Activated naive CD4-positive, alpha-beta T cell treated with anti-CD3 and anti-CD28 coated beads, Interleukin-2, amount 50 U/mL, for 16 hours (primary cell): ENCODE results near the gene PXMP4.

Source experiments
- DNase-seq: peaks from one replicate; pipeline ENCODE4 v3.0.0-alpha.2; 2020

PXMP4 gene

DNA sequence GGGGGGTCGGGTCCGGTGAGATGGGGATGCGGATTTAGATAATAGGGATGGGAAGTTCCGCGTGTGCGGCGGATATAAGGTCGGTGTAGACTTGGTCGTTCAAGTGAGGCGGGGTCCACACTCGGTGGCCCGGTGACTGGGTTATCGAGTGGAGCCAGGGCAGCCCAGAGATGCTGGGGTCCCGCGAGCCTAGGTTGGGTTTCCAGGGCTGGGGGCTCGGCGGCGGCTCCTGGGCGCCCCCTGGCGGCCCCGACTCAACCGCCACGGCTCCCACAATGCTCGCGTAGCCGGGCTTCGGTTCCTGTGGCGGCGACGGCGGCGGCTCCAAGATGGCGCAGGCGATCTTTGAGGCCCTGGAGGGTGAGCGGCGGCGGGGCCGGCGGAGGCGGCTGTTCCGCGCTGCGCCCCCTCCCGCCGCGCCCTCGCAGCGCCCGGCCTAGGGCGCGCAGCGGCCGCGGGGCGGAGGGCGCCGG is 11.6 kb upstream of the PXMP4 start, which contains the start of gene ZNF341:
TSS of gene ZNF341 (plus strand) at position 304 of the 473 bp plus-strand sequence. CDS start at position 330, 26 bp downstream.
- peak; percentile 90 for DNase-seq

DNA sequence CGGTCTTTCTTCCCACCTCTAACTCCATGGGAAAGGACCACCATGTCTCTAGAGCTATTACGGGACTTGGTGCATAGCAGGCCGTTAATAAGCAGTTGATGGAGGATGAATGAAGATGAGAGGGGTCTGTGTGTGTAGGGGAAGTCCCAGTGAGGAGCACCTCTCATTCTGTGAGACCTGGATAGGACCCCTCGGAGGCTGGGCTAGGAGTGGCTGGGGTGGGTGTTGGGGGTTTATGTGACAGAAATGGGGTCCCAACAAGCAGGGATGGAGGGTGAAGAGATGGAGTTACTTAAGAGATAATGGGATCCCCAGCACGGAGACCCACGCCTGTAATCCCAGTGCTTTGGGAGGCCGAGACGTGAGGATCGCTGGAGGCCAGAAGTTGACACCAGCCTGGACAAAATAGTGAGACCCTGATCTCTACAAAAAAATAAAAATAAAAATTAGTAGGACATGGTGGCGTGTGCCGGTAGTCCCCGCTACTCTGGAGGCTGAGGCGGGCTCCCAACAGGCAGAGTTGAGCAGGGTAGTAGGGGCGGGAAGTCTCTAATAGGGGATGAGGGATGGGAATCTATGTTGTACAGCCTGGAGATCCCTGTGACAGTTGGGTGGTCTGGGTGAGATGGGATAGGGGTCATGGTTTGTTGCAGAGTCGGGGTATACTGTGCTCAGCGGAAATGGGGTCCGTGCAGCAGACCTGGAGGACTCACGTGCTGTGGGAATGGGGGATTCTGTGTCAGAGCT is 11.0 kb upstream of the PXMP4 start:
- no peak for DNase-seq

DNA sequence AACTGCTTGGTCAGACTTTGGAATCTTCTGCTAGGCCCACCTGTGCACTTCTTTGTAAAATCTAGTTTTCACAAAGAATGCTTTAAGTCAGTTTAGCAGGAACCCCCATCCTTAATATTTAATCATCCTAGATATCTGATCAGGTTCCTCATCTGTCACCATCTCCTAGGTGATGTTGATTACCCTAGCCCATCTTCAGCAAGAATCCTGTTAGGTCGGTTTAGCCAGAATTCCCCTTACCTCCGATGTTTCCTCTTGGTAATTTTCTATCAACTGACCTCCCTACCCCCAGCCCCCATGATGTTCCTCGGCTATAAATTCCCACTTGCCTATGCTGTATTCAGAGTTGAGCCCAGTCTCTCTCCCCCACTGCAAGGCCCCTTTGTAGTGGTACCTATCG is 9.0 kb upstream of the PXMP4 start:
- no peak for DNase-seq

DNA sequence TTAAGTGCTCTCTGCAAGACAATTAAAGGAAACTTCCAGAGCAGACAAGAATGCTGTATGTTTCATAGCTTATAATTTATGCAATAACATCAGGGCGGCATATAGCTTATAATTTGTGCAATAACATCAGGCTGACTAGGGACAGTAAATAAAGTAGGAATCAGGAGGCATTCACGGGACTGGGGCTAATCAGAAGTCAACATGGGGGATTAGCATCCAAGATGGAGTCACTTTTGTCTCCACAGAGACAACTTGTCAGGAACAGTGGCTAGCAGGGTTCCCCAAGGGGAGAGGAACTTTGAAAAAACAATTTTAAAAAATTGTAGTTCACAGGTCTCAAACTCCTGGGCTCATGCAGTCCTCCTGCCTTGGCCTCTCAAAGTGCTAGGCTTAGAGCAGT is 8.4 kb upstream of the PXMP4 start:
- DNase-seq, result no peak

DNA sequence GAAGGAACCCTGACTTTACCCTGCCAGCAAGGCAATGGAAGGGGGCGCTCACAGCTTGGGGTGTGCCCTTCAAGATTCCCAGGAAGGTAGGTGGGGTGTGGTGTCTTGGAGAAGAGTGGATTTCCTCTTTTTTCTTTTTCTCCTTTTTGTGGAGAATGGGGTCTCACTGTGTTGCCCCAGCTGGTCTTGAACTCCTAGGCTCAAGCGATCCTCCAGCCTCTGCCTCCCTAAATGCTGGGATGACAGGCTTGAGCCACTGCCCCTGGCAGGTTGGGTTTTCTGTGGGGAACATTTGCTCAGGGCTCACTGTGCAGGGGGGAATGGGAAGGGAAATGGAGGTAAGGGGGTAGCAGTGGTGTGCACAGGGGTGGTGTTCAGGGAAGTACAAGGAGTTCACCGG is 7.7 kb upstream of the PXMP4 start:
- DNase-seq, result no peak

DNA sequence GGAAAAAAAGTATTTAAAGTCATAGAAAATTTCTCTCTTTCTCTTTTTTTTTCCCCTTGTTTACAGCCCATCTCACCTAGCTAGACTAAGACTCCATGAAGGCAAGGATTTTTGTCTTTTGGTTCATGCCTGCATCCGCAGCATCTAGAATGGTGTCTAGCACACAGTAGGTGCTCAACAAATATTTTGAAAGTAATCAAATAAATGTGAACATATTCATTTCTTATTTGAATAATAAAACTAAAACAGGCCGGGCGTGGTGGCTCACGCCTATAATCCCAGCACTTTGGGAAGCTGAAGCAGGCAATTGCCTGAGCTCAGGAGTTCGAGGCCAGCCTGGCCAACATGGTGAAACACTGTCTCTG is 7.0 kb upstream of the PXMP4 start:
- DNase-seq, result no peak

DNA sequence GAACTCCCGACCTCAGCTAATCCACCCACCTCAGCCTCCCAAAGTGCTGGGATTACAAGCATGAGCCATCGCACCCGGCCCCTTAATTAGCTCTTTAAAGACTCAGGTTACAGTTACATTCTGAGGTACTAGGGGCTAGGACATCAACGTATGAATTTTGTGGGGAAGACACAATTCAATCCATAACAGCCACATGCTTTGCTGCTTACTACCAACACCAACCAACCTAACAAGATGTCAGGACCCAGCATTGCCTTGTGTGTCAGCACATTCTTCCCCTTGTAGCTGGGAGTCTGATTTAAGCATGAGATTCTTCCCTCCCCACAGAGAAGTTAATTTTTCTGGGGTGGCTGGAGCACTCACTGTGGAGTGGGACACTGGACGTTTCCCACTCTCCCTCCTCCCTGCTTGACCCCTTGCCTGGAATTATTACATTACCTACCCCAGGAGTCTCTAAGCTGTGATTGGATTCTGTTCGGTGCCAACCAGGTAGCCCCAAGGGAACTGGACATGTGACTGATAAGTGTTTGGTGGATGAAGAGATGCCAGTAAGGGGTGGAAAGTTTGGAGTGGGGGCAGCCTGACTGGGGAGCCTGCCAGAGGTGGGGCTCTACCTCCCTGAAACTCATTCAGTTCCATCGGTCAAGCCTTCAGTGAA is 5.6 kb upstream of the PXMP4 start:
- no peak for DNase-seq

DNA sequence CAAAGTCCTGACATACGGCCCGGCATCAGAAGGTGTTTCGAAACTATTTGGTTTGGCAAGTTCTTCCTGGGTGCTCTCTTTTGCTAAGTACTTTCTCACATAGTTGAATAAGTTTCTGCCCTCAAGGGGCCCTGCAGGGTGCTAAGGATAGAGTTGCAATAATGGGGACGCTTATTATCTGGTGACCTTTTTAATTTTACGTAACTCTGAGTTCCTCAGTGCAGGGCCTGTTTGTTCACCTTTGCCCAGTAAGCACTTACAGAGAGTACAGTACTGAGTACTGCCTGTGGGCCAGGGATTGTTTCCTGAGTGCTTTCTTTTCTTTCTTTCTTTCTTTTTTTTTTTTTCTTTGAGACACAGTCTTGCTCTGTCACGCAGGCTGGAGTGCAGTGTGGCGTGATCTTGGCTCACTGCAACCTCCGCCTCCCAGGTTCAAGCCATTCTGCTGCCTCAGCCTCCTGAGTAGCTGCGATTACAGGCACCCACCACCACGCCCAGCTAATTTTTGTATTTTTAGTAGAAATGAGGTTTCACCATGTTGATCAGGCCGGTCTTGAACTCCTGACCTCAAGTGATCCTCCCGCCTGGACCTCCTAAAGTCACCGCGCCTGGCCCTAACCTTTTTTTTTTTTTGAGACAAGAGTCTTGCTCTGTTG is 4.5 kb upstream of the PXMP4 start:
- DNase-seq, result no peak

DNA sequence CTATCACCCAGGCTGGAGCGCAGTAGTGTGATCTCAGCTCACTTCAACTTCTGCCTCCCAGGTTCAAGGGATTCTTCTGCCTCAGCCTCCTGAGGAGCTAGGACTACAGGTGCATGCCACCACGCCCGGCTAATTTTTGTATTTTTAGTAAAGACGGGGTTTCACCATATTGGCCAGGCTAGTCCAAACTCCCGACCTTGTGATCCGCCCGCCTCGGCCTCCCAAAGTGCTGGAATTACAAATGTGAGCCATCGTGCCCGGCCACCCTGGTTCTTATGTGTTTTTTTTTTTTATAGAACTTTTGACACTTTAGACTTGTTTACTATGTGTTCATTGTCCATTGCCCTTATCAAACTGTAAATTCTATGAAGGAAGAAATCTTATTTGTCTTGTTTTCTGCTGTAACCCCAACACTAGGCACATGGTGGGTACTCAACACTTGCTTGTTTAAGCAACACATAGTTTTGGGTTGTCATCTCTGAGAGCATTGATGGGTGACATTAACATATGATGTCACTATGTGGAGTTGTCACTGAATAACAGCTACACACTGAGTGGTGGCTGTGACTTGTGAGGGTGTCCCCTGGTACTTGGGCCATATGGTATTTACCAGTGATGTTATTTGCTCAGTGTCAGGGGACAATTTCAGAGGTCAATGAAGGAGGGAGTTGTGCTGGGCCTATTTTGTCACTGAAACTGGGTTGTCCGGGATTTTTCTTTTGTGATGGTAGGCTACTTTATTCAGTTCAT is 1.5 kb upstream of the PXMP4 start:
- no peak for DNase-seq

DNA sequence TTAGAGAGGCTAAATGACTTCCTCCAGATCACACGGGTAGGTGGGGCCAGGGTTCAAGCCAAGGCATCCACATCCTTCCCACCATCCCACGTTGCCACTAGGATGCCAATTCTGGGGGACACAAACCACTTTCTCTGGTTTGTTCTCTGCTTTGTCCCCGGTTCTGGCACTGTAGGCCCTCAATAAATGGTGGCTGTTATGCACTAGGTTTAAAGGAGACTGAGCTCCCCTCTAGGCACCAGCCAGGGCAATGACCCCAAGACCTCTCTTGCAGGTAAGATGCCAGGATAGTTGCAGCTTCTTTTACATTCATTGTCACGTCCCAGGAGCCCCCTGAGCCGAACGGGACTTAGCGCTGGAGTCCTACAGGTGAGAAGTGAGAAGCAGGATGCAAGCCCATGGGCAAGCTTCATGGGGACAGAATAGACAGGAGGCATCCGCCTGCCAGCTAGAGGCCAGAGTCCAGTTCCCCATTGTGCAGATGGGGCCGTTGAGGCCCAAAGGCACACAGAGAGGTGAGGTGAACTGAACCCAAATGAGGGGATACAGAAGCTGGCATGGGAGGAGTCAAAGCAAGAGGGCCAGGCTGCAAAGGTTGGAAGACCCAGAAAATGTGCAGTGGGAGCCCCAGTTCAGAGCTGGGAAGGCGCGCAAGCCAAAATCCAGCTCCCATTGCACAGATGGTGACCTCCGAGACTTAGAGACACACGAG is 677 bp downstream of the PXMP4 start:
- no peak for DNase-seq

DNA sequence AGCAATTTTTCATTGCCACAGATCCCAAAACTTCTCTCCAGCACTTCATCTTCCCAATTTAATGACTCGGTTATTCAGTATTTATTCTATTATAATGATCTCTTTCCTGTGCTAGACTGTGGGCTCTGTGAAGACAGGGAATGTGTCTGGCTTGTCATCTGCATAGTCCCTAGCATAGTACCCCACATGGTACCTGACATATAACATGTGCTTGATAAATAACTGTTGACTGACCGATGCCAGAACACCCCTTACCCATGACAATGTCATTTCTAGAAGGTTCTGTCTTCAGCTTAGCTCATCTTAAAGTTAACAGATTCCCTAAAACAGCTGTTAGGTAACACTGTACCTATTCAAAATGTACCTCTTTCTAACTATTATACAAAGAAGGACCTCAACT is 3.6 kb downstream of the PXMP4 start:
- no peak for DNase-seq

DNA sequence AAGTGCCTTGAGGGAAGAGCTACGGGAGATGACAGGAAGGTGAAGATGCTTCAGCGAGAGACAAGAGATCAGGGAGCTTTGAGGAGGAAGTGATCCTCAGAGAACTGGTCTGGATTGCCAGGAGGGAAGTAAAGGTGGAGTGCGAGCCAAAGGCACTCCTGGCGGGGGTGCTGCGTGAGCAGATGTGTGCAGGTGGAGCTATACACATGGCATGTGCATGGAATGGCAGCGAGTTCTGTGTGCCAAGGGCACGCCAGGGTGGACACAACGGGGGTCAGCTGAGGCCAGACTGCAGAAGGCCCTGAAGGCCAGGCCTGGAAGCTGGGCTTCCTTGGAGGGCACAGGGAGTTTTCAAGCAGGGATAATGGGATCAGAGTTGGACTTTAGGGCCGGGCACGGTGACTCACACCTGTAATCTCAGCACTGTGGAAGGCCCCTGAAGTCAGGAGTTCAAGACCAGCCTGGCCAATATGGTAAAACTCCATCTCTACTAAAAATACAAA is 6.2 kb downstream of the PXMP4 start:
- DNase-seq, result no peak

DNA sequence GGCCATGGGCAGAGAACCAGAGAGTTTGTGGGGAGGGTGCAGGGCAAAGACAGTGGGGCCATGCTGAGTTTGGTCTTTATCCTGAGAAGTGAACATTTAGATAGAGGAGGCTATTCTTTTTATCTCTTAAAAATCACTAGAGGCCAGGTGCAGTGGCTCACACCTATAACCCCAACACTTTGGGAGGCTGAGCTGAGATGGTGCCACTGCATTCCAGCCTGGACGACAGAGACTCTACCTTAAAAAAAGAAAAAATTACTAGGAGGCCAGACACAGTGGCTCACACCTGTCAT is 8.7 kb downstream of the PXMP4 start:
- DNase-seq, result no peak

DNA sequence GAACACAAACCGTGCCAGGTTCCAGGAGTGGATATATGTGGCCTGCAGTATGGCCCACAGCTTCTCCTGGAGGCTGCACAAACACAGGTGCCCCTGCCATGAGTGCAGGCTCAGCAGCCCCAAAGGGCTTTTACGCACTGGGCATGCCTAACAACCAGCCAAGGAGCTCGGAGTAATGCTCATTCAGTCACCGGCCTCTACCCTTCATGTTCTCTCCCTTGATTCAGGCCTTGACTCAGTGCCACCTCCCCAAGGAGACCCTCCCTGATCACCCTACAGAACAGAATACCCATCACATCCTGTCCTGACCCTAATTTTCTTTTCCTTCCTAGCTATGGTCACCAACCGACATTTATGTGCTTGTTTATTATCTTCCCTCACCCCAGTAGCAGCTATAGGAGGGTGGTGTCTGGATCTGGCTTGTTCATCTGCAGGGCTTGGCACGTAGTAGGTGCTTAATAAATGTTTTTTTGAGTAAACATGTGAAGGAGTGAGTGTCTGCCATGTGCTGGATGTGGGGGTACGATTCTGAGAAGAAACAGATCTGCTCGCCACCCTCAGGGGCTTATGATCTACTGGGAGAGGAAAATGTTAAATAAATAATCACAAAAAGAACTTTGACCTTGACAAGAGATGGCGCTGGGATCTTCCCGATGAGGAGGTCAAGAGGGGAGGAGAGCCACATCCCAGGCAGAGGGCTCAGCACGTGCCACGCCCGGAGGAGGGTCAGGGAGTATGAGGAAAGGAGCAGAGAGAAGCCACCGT is 9.2 kb downstream of the PXMP4 start:
- no peak for DNase-seq

DNA sequence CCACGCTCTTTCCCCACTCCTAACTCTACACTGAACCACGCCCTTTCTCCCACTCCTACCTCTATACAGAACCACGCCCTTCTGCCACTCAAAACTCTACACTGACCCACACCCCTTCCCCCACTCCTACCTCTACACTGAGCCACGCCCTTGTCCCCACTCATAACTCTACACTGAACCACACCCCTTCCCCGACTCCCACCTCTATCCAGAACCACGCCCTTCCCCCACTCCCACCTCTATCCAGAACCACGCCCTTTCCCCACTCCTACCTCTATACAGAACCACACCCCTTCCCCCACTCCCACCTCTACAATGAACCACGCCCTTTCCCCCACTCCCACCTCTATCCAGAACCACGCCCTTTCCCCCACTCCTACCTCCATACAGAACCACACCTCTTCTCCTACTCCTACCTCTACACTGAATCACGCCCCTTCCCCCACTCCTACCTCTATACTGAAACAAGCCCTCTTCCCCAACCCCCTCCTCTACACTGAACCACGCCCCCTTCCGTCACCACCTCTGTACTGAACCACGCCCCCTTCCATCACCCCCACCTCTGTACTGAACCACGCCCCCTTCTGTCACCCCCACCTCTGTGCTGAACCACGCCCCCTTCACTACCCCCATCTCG is 10.1 kb downstream of the PXMP4 start:
- no peak for DNase-seq

DNA sequence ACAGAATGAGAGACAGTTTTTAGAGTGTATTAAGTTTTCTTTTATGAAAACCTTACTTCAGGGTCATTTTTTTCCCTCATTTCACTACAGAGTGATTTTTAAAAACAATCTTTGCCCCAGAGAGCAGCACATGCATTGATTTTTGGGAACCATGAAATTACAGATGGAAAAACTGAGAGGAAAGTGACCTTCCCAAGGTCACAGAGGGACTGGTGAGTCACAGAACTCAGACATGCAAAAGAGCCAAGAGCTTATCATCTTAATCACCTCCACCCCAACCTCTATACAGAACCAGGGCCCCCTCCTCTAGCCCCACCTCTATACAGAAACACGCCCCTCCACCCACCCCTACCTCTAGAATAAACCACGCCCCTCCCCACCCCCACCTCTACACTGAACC is 10.7 kb downstream of the PXMP4 start:
- DNase-seq, result no peak

DNA sequence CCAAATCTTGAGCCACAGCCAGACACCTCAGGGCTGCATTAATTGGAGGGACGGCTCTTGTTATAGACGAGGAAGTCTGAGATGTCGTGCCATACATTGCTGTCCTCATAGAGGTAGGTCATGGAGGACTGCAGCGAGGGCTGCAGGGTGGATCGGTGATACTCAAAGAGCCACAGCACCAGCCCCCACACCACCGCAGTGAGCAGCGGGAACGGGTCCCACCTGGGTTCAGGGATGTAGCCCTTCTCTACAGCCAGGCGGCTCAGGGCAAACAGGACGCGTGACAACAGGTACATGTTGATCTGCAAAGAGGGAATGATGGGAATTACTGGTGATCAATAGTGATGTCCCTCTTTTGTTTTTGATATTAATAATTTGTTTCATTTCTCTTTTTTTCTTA is 12.4 kb downstream of the PXMP4 start:
- DNase-seq, result no peak

DNA sequence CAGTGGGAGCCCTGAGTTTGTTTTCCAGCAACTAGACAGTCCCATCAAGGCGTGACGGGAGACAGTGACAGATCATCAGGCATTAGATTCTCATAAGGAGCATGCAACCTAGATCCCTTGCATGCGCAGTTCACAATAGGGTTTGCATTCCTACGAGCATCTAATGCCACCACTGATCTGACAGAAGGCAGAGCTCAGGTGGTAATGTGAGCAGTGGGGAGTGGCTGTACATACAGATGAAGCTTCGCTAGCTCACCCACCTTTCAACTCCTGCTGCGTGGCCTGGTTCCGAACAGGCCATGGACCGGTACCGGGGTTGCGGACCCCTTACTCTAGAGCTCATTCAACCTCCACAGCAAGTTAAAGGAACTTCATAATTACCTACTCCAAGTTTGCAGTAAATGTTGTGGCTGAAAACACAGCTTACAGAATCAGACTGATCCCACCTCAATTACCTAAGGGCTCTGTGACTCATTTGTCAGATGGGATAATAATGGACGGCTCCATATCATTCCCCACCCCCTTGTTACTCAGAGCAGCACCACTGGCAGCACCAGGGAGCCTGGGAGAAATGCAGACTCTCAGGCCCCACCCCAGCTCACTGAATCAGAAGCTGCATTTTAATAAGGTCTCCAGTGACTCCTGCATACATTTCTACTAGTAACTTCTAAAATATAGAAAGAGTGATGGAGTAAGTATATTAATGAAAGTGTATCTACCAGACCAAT is 15.7 kb downstream of the PXMP4 start:
- DNase-seq, result no peak

DNA sequence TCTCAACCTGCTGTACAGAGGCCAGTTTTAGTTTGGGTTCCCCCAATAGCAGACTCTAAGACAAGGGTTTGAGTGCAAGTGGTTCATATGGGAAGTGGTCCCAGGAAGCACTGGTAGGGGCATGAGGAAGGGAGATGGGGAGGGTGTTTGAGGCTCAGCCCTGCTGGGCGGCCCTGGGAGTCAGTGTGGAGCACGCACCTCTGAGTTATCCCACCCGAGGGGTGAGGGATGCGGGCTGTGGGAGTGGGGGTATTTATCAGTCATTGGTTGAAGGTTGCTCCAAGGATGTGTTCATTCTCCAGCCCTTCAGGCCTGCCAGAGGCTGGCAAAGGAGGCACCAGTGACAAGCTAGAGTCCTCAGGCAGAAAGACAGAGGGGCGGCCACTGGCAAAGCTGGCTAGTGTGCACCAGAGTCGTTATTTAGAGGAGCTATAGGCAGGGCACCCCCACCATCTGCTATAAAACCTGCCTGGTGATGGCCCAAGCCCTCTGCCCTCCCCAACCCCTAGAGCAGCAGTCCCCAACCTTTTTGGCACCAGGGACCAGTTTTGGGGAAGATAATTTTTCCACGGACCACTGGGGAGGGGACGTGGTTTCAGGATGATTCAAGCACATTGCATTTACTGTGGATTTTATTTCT is 16.5 kb downstream of the PXMP4 start:
- DNase-seq, result no peak

DNA sequence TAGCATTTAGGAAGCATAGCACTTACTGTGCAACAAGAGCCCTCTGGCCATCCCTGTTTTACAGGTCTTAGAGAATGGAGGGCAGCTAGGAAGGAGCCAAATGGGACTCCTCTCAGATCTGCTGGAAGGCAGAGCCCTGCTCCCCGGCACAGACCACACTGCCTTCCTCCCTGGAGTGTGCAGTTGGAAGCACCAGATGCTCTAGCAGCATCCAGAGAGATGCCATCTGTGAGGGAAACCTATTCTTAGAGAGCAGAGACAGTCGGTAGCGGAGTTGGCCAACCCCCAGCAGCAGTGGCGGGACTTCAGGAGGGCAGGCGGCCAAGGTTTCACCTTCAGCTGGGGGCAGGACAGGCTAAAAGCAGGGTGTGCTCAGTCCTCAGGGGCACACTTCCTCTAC is 17.2 kb downstream of the PXMP4 start:
- DNase-seq, result no peak
